Nasal cavity respiratory epithelium epithelial cell of viscerocranial mucosa (primary cell): Measurements from ENCODE around the gene OR51I1. TPM values are rescaled to one million over a fixed set of nuclear protein-coding genes. Genes with fewer than 3 reads are reported as not detected.

Source experiments
- total RNA-seq: library from RNA; depleted of rRNA; stranded (reverse); fragments of >200 nt; gene quantifications from 2 replicates; pipeline ENCODE4 v1.2.3, GENCODE V29; 2014

The OR51I1 gene
- not detected in 2 replicates for total RNA-seq

GRCh38 chr11:5441414-5441813 is at the start of gene OR51I1:
TSS of gene OR51I1 (minus strand) at chr11:5441514. CDS start at chr11:5441514, 0 bp downstream.

GRCh38 chr11:5488385-5488784 is 47.1 kb upstream of the OR51I1 start, which contains the start of gene OR52D1:
TSS of gene OR52D1 (plus strand) at chr11:5488685. CDS start at chr11:5488707, 22 bp downstream.

GRCh38 chr11:5449023-5449422 is 7.7 kb upstream of the OR51I1 start, which contains the start of gene OR51I2:
TSS of gene OR51I2 (plus strand) at chr11:5449323. CDS start at chr11:5453489, 4,166 bp downstream.

GRCh38 chr11:5421811-5422210 is 19.5 kb downstream of the OR51I1 start, which contains the start of gene OR51Q1:
TSS of gene OR51Q1 (plus strand) at chr11:5422111. CDS start at chr11:5422201, 90 bp downstream.

Other genes starting within 250 kb of the OR51I1 start
- not detected in 2 replicates for gene OR51V1, start 240.8 kb downstream of the OR51I1 start, total RNA-seq
- not detected in 2 replicates for gene HBB, start 214.4 kb downstream of the OR51I1 start, total RNA-seq
- not detected in 2 replicates for gene HBD, start 207.0 kb downstream of the OR51I1 start, total RNA-seq
- gene HBG1, start 191.7 kb downstream of the OR51I1 start, total RNA-seq: not detected in 2 replicates
- gene HBG2, start 186.7 kb downstream of the OR51I1 start, total RNA-seq: not detected in 2 replicates
- gene HBE1, start 171.6 kb downstream of the OR51I1 start, total RNA-seq: not detected in 2 replicates
- gene OR51B4, start 139.6 kb downstream of the OR51I1 start, total RNA-seq: not detected in 2 replicates
- not detected in 2 replicates for gene OR51B2, start 117.2 kb downstream of the OR51I1 start, total RNA-seq
- gene OR51B5, start 98.0 kb downstream of the OR51I1 start, total RNA-seq: not detected in 2 replicates
- gene OR51B6, start 90.0 kb downstream of the OR51I1 start, total RNA-seq: not detected in 2 replicates
- gene OR51M1, start 57.7 kb downstream of the OR51I1 start, total RNA-seq: not detected in 2 replicates
- gene OR51Q1, start 19.4 kb downstream of the OR51I1 start, total RNA-seq: not detected in 2 replicates
- not detected in 2 replicates for gene OR51I2, start 7.8 kb upstream of the OR51I1 start, total RNA-seq
- gene OR52D1, start 47.2 kb upstream of the OR51I1 start, total RNA-seq: not detected in 2 replicates
- not detected in 2 replicates for gene UBQLN3, start 68.4 kb upstream of the OR51I1 start, total RNA-seq
- 0.28 TPM in 1 of 2 replicates, not detected in the other for gene UBQLNL, start 75.2 kb upstream of the OR51I1 start, total RNA-seq
- 0.36 TPM in 1 of 2 replicates, not detected in the other for gene OR52H1, start 107.0 kb upstream of the OR51I1 start, total RNA-seq
- gene OR52B6, start 139.4 kb upstream of the OR51I1 start, total RNA-seq: not detected in 2 replicates
- gene TRIM6, start 155.1 kb upstream of the OR51I1 start, total RNA-seq: 1.0 and 6.8 TPM in 2 replicates
- gene TRIM34, start 183.5 kb upstream of the OR51I1 start, total RNA-seq: 3.8 and 6.2 TPM in 2 replicates
- 31.1 and 36.0 TPM in 2 replicates for gene TRIM5, start 243.6 kb upstream of the OR51I1 start, total RNA-seq
- 20.8 and 72.0 TPM in 2 replicates for gene TRIM22, start 248.3 kb upstream of the OR51I1 start, total RNA-seq